Vagina (tissue), 2 donors: ENCODE data around the gene OVCA2. TPM values are rescaled to one million over a fixed set of nuclear protein-coding genes. Genes with fewer than 3 reads are reported as not detected.

ENCODE experiments used
- DNase-seq, 2 donors: peaks; one replicate each; pipeline ENCODE4 v3.0.0-alpha.2; 2017; ENCODE audit errors: extremely low spot score in 2 of 2
- H3K27ac ChIP-seq: fragments of 200-600 bp; sonication (generic); one replicate; pipeline ENCODE4 v1.5.1; 2019
- H3K27me3 ChIP-seq: fragments of 200-600 bp; sonication (generic); one replicate; pipeline ENCODE4 v1.5.1; 2019
- H3K36me3 ChIP-seq, 2 donors: fragments of 200-600 bp; sonication (generic); one replicate each; pipeline ENCODE4 v1.5.1; 2017 to 2019
- H3K4me1 ChIP-seq: fragments of 200-600 bp; sonication (generic); one replicate; pipeline ENCODE4 v1.5.1; 2019
- H3K4me3 ChIP-seq, 2 donors: fragments of 200-600 bp; sonication (generic); 1 replicate in 1 of 2; 2 replicates in 1 of 2; pipeline ENCODE4 v1.5.1; 2016 to 2019
- H3K9me3 ChIP-seq: fragments of 200-600 bp; sonication (generic); one replicate; pipeline ENCODE4 v1.5.1; 2019
- CTCF ChIP-seq, 3 experiments: fragments of 450-650 bp in 2 of 3; fragments of 200-600 bp in 1 of 3; sonication (generic) in 1 of 3; IDR thresholded peaks; one replicate each; pipeline ENCODE4 v1.5.1; 2017 to 2019; ENCODE audit warnings: antibody characterized with exemption in 3 of 3, mild to moderate bottlenecking in 2 of 3, moderate library complexity in 2 of 3
- POLR2A ChIP-seq, 2 donors: fragments of 450-650 bp; IDR thresholded peaks; one replicate each; pipeline ENCODE4 v1.6.1; 2017; ENCODE audit warnings: antibody characterized with exemption in 2 of 2, mild to moderate bottlenecking in 2 of 2, moderate library complexity in 2 of 2
- POLR2AphosphoS5 ChIP-seq, 2 donors: sonication (generic); formaldehyde crosslinking; IDR thresholded peaks; one replicate each; pipeline ENCODE4 v1.9.0; 2017; ENCODE audit warnings: antibody characterized with exemption in 2 of 2, mild to moderate bottlenecking in 2 of 2, low read depth in 1 of 2; ENCODE audit not compliant: insufficient read depth in 1 of 2
- intact Hi-C: fragments of 100-400 bp; cut with DNase I; formaldehyde crosslinking; loops from one replicate; pipeline ENCODE4 v1.15.1; 2023
- total RNA-seq: library from RNA; depleted of rRNA; stranded (reverse); fragments of >200 nt; gene quantifications from one replicate; pipeline ENCODE4 v1.2.3, GENCODE V29; 2016

Gene OVCA2
- total RNA-seq, 1 donor from 2014 or later, result 24.3 TPM

- H3K27me3 ChIP-seq, result no peaks in the 10 kb centered on the region
- TF ChIP-seq POLR2A (IDR thresholded peaks at IDR 0.05), result no peak
- no peak for TF ChIP-seq CTCF (IDR thresholded peaks at IDR 0.05)
- no peak for TF ChIP-seq POLR2AphosphoS5 (IDR thresholded peaks at IDR 0.05; ENCODE audit: insufficient read depth in 1 of 2, low read depth in 1 of 2)
- H3K36me3 ChIP-seq, result no peaks in the 10 kb centered on the region
- H3K4me3 ChIP-seq, result no peak overlapping the region
- H3K27ac ChIP-seq, result no peak overlapping the region
- no peaks in the 10 kb centered on the region for H3K9me3 ChIP-seq
- no peak for DNase-seq
- peaks cover 28% of the 10 kb centered on the region for H3K4me1 ChIP-seq
- intact Hi-C loops, result no loop called here
Observed at GRCh38 chr17:2003525-2003924, 38.3 kb upstream of the OVCA2 start.

GRCh38 chr17:2004435-2004952 lies 37.3 kb upstream of the OVCA2 start:
- DNase-seq, result no peak
- intact Hi-C loops, result no loop called here
- no peak overlapping the region for H3K4me3 ChIP-seq
- H3K36me3 ChIP-seq, result no peaks in the 10 kb centered on the region
- peaks cover 18% of the 10 kb centered on the region for H3K4me1 ChIP-seq
- H3K27ac ChIP-seq, result no peak overlapping the region
- H3K27me3 ChIP-seq, result no peaks in the 10 kb centered on the region
- H3K9me3 ChIP-seq, result no peaks in the 10 kb centered on the region
- TF ChIP-seq POLR2A (IDR thresholded peaks at IDR 0.05), result no peak
- TF ChIP-seq CTCF (IDR thresholded peaks at IDR 0.05), result no peak
- no peak for TF ChIP-seq POLR2AphosphoS5 (IDR thresholded peaks at IDR 0.05; ENCODE audit: insufficient read depth in 1 of 2, low read depth in 1 of 2)

GRCh38 chr17:2008332-2009126 lies 33.3 kb upstream of the OVCA2 start:
- no peak for DNase-seq
- Histone ChIP-seq H3K9me3 (no peaks in the 10 kb centered on the region), H3K27me3 (no peaks in the 10 kb centered on the region), H3K36me3 (no peaks in the 10 kb centered on the region), H3K27ac (no peak overlapping the region), H3K4me3 (no peak overlapping the region), H3K4me1 (peaks cover 22% of the 10 kb centered on the region)
- intact Hi-C loops, result no loop called here
- TF ChIP-seq CTCF (IDR thresholded peaks at IDR 0.05), result no peak
- TF ChIP-seq POLR2AphosphoS5 (IDR thresholded peaks at IDR 0.05; ENCODE audit: insufficient read depth in 1 of 2, low read depth in 1 of 2), result no peak
- TF ChIP-seq POLR2A (IDR thresholded peaks at IDR 0.05), result no peak

- peaks cover 22% of the 10 kb centered on the region for H3K4me1 ChIP-seq
- no peak overlapping the region for H3K4me3 ChIP-seq
- DNase-seq, result no peak
- no peak for TF ChIP-seq POLR2A (IDR thresholded peaks at IDR 0.05)
- TF ChIP-seq POLR2AphosphoS5 (IDR thresholded peaks at IDR 0.05; ENCODE audit: insufficient read depth in 1 of 2, low read depth in 1 of 2), result no peak
- no peak for TF ChIP-seq CTCF (IDR thresholded peaks at IDR 0.05)
- no peaks in the 10 kb centered on the region for H3K9me3 ChIP-seq
- no peaks in the 10 kb centered on the region for H3K27me3 ChIP-seq
- H3K27ac ChIP-seq, result no peak overlapping the region
- intact Hi-C loops, result no loop called here
- no peaks in the 10 kb centered on the region for H3K36me3 ChIP-seq
Observed at GRCh38 chr17:2009737-2010136, 32.1 kb upstream of the OVCA2 start.
